Measurements from ENCODE around the gene DNAJC7. TPM values are rescaled to one million over a fixed set of nuclear protein-coding genes. Genes with fewer than 3 reads are reported as not detected.

Gene DNAJC7
- total RNA-seq, 1 donor from 2014 or later, result 124 TPM

DNA sequence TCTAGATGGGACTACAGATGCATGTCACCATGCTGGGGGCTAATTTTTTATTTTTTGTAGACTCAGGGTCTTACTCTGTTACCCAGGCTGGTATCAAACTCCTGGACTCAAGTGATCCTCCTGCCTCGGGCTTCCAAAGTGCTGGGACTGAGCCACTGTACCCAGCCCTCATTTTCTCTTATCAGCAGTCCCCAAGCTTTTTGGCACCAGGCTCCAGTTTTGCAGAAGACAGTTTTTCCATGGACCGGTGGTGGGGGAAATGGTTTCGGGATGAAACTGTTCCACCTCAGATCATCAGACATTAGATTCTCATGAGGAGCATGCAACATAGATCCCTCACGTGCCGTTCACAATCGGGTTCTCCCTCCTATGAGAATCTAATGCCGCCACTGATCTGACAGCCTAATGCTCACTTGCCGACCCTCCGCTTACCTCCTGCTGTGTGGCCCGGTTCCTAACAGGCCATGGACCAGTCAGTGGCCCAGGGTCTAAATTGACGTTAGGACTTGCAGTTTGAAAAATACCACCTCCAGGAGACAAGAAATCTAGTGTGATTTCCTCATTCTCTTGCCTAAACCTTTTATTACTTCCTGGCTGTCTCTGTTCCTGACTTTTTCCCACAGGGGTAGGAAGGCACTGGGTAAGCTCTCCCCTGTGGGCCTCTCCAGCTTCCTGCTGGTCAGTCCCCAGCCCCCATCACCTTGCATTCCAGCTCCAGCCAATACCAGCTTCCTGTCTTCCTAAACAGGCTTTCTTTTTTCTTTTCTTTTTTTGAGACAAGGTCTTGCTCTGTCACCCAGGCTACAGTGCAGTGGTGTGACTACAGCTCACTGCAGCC is 60.0 kb downstream of the DNAJC7 start:
- TF ChIP-seq CTCF (IDR thresholded peaks at IDR 0.05; ENCODE audit: partially characterized antibody, unreplicated experiment), result no peak
- Mint-ChIP-seq H3K4me3 (ENCODE audit: unreplicated experiment) (no peak overlapping the region), H3K27me3 (ENCODE audit: unreplicated experiment) (peaks cover 2% of the 10 kb centered on the region), H3K4me1 (ENCODE audit: low read depth, unreplicated experiment) (peaks cover 13% of the 10 kb centered on the region), H3K9me3 (ENCODE audit: unreplicated experiment) (peaks cover 6% of the 10 kb centered on the region), H3K27ac (ENCODE audit: unreplicated experiment) (no peak overlapping the region), H3K36me3 (ENCODE audit: unreplicated experiment) (no peaks in the 10 kb centered on the region)
- no peak for DNase-seq

DNA sequence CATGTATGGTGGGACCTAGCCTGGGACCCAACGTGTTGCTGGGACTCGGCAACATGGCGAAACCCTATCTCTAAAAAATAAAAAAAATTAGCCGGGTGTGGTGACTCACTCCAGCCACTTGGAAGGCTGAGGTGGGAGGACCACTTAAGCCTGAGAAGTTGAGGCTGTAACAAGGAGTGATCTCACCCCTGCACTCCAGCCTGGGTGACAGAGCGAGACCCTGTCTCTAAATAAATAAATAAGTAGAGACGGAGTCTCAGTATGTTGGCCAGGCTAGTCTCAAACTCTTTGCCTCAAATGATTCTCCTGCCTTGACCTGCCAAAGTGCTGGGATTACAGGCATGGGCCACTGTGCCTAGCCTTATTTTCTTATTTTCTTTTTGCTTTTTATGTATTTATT is 60.7 kb downstream of the DNAJC7 start:
- H3K4me3 Mint-ChIP-seq (ENCODE audit: unreplicated experiment), result no peak overlapping the region
- TF ChIP-seq CTCF (IDR thresholded peaks at IDR 0.05; ENCODE audit: partially characterized antibody, unreplicated experiment), result no peak
- DNase-seq, result no peak
- no peak overlapping the region for H3K27ac Mint-ChIP-seq (ENCODE audit: unreplicated experiment)
- H3K9me3 Mint-ChIP-seq (ENCODE audit: unreplicated experiment), result peaks cover 6% of the 10 kb centered on the region
- H3K4me1 Mint-ChIP-seq (ENCODE audit: low read depth, unreplicated experiment), result peaks cover 6% of the 10 kb centered on the region
- peaks cover 2% of the 10 kb centered on the region for H3K27me3 Mint-ChIP-seq (ENCODE audit: unreplicated experiment)
- no peaks in the 10 kb centered on the region for H3K36me3 Mint-ChIP-seq (ENCODE audit: unreplicated experiment)

GRCh38 chr17:41948762-41949460 is 68.3 kb downstream of the DNAJC7 start:
- no peak for TF ChIP-seq CTCF (IDR thresholded peaks at IDR 0.05; ENCODE audit: partially characterized antibody, unreplicated experiment)
- H3K9me3 Mint-ChIP-seq (ENCODE audit: unreplicated experiment), result no peaks in the 10 kb centered on the region
- no peaks in the 10 kb centered on the region for H3K4me1 Mint-ChIP-seq (ENCODE audit: low read depth, unreplicated experiment)
- no peak for DNase-seq
- H3K36me3 Mint-ChIP-seq (ENCODE audit: unreplicated experiment), result no peaks in the 10 kb centered on the region
- H3K27me3 Mint-ChIP-seq (ENCODE audit: unreplicated experiment), result no peaks in the 10 kb centered on the region
- no peak overlapping the region for H3K27ac Mint-ChIP-seq (ENCODE audit: unreplicated experiment)
- H3K4me3 Mint-ChIP-seq (ENCODE audit: unreplicated experiment), result no peak overlapping the region

GRCh38 chr17:41944943-41945342 is 72.3 kb downstream of the DNAJC7 start:
- H3K27ac Mint-ChIP-seq (ENCODE audit: unreplicated experiment), result no peak overlapping the region
- H3K36me3 Mint-ChIP-seq (ENCODE audit: unreplicated experiment), result no peaks in the 10 kb centered on the region
- peaks cover 5% of the 10 kb centered on the region for H3K4me1 Mint-ChIP-seq (ENCODE audit: low read depth, unreplicated experiment)
- peaks cover 3% of the 10 kb centered on the region for H3K27me3 Mint-ChIP-seq (ENCODE audit: unreplicated experiment)
- no peak overlapping the region for H3K4me3 Mint-ChIP-seq (ENCODE audit: unreplicated experiment)
- no peak for DNase-seq
- H3K9me3 Mint-ChIP-seq (ENCODE audit: unreplicated experiment), result peaks cover 3% of the 10 kb centered on the region
- TF ChIP-seq CTCF (IDR thresholded peaks at IDR 0.05; ENCODE audit: partially characterized antibody, unreplicated experiment), result no peak

DNA sequence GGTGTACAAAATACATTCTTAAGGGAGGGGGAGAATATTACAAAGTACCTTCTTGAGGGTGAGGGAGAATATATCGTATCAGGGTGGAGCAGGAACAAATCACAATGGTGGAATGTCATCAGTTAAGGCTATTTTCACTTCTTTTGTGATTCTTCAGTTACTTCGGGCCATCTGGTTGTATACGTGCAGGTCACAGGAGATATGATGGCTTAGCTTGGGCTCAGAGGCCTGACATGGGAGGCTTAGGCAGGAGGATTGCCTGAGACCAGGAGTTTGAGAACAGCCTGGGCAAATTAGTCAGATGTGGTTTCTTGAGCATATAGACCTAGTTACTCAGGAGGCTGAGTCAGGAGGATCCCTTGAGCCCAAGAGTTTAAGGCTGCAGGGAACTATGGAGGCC is 73.7 kb downstream of the DNAJC7 start:
- no peak for TF ChIP-seq CTCF (IDR thresholded peaks at IDR 0.05; ENCODE audit: partially characterized antibody, unreplicated experiment)
- Mint-ChIP-seq H3K4me3 (ENCODE audit: unreplicated experiment) (no peak overlapping the region), H3K9me3 (ENCODE audit: unreplicated experiment) (peaks cover 3% of the 10 kb centered on the region), H3K36me3 (ENCODE audit: unreplicated experiment) (no peaks in the 10 kb centered on the region), H3K4me1 (ENCODE audit: low read depth, unreplicated experiment) (peaks cover 16% of the 10 kb centered on the region), H3K27ac (ENCODE audit: unreplicated experiment) (no peak overlapping the region), H3K27me3 (ENCODE audit: unreplicated experiment) (peaks cover 3% of the 10 kb centered on the region)
- no peak for DNase-seq

Data from glutamatergic neuron (in vitro differentiated cells).